ENCODE measurements around the gene MLNR.

DNA sequence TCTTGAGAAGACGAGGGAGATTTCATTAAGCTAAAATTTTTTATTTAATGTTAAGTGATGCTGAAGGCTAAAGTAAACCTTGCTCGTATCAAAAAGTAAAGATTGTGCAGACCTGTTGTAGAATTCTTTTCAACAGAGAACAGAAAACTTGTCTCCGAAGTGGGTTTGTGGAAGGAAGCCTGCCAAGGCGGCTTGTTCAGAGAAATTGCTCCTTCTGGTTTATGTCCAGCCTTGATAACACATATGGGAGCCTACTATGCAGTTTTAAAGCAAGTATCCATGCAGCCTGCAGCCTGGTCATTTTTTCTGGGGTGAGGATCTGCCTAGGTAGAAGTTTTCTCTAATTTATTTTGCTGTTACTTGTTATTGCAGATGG is 1.4 kb downstream of the MLNR start:
- TF ChIP-seq POLR2A (IDR thresholded peaks at IDR 0.05; ENCODE audit: low read depth, low read length) (no peak), POLR2AphosphoS5 (IDR thresholded peaks at IDR 0.05; ENCODE audit: low read depth, low read length) (no peak), TAF1 (IDR thresholded peaks at IDR 0.05; ENCODE audit: borderline replicate concordance, low read depth, low read length) (no peak)

Data from GM12892 (cell line).